GM12872 (cell line): ENCODE results near the gene PTPRS.

Source experiments
- CTCF ChIP-seq: IDR thresholded peaks from 3 replicates; pipeline ENCODE4 v1.5.1; 2011; ENCODE audit warnings: low read depth, mild to moderate bottlenecking, low read length, moderate library complexity; ENCODE audit not compliant: insufficient read depth

PTPRS gene

GRCh38 chr19:5313307-5313706 is 27.3 kb downstream of the PTPRS start:
- TF ChIP-seq CTCF: no peak

GRCh38 chr19:5312058-5312457 is 28.6 kb downstream of the PTPRS start:
- TF ChIP-seq CTCF: no peak

- no peak for TF ChIP-seq CTCF
Observed at GRCh38 chr19:5309438-5310204, 31.0 kb downstream of the PTPRS start.

GRCh38 chr19:5308451-5309437 is 31.9 kb downstream of the PTPRS start:
- no peak for TF ChIP-seq CTCF

GRCh38 chr19:5307655-5308054 is 33.0 kb downstream of the PTPRS start:
- TF ChIP-seq CTCF: no peak

- no peak for TF ChIP-seq CTCF
Observed at GRCh38 chr19:5305163-5305562, 35.4 kb downstream of the PTPRS start.

GRCh38 chr19:5304486-5304885 is 36.1 kb downstream of the PTPRS start:
- no peak for TF ChIP-seq CTCF
